HG02610 (cell line): ENCODE results near the gene HCN2.

Experiments
- ATAC-seq: cut with Tn5 transposase; IDR thresholded peaks from one replicate; pipeline ENCODE4 v1.9.1; 2021; ENCODE audit warnings: mild to moderate bottlenecking, moderate library complexity; ENCODE audit not compliant: unreplicated experiment

HCN2 gene

GRCh38 chr19:589693-590395 is at the start of gene HCN2:
Gene HCN2 (plus strand): TSS chr19:589881. CDS start chr19:589946, 65 bp downstream.
- no peak for ATAC-seq

DNA sequence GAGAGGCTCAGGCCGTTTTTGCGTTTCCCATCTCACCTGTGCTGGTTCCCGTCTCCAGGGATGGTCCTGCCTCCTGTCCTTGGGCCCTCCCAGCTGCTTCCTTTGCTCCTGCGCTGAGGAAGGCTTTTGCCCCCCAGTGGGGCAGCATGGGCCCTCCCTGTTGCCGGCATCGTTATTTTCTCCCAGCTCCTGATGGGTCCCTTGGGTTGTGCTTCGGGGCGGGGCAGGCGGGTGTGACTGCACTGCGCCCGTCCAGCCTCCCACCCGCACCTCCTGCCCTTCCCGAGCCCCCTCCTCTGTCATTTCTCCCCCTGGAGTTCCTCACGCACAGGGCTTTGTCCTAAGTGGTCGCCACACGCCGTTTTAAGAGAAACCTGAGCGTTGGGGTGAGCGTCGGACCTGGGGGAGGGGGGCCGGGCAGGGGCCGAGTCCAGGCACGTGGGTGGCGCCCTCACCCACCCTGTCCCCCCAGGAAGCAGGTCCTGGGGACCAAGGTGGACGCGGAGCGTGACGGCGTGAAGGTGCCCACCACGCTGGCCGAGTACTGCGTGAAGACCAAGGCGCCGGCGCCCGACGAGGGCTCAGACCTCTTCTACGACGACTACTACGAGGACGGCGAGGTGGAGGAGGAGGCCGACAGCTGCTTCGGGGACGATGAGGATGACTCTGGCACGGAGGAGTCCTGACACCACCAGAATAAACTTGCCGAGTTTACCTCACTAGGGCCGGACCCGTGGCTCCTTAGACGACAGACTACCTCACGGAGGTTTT is 48.6 kb upstream of the HCN2 start:
- no peak for ATAC-seq

GRCh38 chr19:541699-542098 is 48.0 kb upstream of the HCN2 start:
- ATAC-seq: no peak

- ATAC-seq: no peak
Observed at GRCh38 chr19:542173-542866, 47.4 kb upstream of the HCN2 start.

DNA sequence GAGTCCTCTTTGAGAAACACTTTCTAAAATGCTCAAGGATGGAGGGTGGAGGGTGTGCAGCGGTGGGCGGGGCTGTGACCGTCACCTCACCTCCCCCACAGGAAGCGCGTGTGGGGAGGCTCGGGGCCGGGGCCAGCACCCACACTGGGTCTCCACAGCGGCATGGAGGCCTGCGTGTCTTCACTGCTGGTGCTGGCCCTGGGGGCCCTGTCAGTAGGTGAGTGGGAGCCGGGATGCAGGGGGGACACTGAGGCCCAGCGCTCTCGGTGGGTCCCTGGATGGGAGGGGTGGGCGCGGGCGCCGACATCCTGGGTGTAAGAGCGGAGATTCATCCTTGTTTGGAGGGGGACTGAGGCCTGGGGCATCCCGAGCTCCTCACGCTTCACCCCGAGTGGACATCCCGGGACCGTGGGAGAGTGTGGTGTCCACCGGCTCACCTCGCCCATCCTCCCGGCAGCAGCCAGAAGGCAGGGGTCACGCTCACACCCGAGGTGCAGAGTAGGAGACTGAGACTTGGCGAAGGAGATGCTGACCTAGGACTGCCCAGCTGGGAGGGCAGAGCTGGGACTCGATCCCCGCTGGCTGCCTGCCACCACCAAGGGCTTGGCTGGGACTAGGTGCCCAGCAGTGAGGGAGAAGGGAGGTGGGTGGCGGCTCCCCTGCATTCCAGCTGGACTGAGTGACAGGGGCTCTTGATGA is 45.6 kb upstream of the HCN2 start, which contains the start of gene GZMM:
Gene GZMM (plus strand): TSS at position 144 of the 699 bp plus-strand sequence. CDS start 19 bp downstream, at position 163.
- no peak for ATAC-seq

- ATAC-seq: no peak
Observed at GRCh38 chr19:547117-547516, 42.6 kb upstream of the HCN2 start.

DNA sequence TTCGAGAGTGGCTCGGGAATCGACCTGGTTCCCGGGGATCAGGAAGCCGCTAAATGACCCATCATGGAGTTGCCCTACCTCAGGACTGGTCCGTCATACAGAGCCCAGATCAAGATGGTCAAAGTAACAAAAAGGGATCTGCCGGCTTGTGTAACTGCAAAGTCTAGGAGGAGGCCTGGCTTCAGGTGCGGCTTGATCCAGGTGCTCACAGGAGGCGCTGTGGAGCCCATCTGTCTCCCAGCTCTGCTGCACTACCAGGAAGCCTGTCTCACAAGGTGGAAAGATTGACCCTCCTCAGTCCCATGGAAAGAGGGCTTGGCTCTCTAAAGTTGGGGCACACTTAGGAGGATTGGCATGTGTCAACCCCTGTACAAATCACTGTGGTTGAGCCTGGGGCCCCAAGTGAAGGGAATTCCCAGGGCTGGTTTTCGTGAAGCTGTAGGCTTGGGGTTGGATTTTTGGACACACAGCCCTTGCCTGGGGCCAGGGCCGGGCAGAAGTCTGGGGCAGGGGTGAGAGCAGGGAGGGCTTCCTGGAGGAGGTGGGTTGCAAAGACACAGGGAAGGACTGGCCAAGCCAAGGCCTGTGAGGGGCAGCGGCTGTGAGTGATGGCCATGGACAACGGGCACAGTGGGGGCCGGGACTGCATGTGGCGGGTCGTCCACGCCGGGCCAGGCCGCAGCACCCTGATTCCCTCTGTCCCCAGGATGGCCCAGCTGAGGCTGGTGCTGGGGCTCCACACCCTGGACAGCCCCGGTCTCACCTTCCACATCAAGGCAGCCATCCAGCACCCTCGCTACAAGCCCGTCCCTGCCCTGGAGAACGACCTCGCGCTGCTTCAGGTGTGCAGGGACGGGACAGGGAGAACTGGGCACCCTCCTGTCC is 41.6 kb upstream of the HCN2 start:
- ATAC-seq: no peak

DNA sequence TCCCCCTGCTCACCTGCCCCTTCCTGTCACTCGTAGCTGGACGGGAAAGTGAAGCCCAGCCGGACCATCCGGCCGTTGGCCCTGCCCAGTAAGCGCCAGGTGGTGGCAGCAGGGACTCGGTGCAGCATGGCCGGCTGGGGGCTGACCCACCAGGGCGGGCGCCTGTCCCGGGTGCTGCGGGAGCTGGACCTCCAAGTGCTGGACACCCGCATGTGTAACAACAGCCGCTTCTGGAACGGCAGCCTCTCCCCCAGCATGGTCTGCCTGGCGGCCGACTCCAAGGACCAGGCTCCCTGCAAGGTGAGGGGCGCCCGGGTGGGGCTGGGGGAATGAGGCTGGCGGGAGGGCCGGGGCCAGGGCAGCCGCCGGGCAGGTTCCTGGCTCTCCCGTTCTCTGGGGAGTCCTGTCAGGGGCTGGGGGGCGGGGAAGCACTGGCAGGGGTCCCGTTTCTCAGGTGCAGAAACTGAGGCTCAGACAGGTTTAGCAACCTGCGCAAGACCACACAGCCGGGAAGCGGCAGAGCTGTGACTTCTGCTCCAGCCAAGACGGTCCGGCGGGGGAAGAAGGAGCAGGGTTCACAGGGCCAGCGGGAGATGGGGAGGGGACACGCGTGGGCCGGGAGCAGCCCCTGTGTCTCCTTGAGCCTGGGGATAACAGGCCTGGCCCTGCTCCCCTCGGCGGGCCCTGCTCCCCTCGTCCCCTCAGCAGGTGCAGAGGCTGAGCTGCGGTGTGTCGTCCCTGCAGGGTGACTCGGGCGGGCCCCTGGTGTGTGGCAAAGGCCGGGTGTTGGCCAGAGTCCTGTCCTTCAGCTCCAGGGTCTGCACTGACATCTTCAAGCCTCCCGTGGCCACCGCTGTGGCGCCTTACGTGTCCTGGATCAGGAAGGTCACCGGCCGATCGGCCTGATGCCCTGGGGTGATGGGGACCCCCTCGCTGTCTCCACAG is 40.5 kb upstream of the HCN2 start:
- ATAC-seq: no peak

GRCh38 chr19:554817-555216 is 34.9 kb upstream of the HCN2 start:
- no peak for ATAC-seq

DNA sequence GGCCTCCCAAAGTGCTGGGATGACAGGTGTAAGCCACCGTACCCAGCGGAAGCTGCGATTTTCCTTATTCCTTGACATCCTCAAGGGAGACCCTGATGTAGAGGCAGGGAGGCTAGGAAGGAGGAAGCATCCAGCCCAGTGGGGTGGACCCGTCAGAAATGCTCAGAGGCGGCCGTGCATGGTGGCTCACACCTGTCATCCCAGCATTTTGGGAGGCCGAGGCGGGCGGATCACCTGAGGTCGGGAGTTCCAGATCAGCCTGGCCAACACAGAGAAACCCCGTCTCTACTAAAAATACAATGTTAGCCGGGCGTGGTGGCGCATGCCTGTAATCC is 34.2 kb upstream of the HCN2 start:
- no peak for ATAC-seq

DNA sequence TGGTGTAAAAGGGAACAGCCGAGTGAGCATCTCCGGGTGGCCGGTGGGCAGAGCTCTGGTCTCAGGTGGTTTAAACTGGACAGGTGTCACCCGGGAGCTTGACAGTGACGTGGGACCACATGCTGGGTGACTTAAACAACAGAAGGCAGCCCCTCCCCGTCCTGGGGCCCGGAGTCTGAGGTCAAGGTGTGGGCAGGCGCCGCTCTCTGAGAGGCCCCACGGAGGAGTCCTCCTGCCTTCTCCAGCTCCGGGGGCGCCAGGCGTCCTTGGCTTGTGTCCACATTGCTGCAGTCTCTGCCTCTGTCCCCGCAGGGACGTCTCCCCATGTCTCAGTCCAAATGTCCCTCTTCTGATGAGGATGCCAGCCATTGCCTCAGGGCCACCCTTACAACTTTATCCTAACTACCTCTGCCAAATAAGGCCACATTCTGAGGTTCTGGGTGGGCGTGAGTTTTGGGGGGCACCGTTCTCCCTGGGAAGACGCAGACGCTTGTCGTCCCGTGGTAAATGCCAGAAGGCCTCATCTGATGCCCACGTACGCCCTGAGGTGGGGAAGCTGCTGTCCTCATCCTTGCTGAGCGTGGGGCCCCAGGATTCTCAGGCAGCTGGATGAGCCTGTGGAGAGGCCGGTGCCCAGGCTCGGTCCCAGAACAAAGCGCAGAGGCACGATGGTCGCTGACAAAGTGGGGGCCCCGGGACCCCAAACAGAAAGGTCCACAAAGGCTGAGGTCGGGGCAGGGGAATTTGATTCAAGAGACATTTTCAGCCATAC is 32.9 kb upstream of the HCN2 start:
- ATAC-seq: no peak

DNA sequence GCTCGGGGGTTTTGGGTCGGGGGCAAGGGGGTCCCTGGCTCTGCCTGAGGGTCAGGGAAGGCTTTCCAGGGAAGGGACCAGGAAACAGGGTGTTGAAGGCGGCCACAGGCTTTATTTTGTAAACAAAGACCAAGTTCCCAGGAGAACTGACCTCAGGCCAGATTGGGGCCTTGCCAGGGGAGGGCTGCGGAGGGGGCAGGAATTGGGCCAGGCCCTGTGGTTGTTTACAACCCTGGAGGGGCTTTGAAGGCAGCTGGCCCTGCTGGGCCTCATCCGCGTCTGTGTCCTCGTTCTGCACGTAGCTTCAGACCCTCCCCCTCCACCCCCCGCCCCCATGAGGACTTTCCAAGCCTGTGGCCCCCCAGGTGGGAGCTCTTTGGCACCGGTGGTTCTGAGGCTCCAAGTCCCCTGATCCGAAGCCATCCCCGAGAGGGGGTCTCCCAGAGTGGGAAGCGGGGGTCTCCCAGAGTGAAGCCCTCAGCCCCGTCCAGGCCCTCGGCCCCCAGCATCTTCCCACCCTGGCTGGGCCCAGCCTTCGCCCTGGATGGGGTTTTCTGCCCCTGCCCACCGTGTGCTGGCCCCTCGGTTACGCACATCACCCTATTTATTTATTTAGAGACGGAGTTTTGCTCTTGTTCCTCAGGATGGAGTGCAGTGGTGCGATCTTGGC is 30.8 kb upstream of the HCN2 start:
- ATAC-seq: no peak

- no peak for ATAC-seq
Observed at GRCh38 chr19:560121-560520, 29.6 kb upstream of the HCN2 start.

DNA sequence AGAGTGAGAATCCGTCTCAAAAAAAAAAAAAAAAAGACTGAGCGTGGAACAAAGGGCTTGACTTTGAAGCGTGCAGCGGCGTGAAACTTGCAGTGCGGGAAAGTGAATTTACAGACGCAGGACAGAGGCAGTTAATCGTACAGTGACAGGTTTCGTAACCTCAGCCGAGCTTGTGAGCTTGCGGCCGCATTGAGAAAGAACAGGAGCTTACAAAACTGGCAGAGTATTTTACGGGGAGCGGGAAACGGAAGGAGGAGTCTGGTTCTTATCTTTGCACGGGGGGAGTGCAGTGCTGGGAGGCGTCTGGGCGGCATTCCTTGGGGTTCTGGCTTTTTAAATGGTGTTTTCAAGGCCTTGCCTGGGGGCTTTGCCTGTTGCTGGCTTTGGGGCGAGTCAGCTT is 23.3 kb upstream of the HCN2 start:
- no peak for ATAC-seq

DNA sequence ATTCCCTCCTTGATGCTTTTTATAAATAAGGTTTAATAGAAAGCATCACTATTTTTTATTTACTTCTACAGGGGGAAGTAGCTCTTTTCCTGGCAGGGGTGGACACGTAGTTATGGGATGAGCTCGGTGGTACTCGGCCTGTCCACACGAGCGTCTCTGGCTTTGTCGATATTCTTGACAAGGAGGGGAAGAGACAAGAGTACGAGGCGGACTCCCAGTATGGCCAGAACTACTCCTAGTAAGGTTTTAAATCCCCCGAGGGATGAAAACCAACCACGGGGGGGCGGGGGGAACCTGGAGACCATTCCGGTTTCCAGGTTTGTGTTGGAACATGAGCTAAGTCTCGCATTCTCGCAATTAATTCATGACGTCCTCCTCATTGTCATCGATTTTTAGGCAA is 22.8 kb upstream of the HCN2 start:
- ATAC-seq: no peak

- no peak for ATAC-seq
Observed at GRCh38 chr19:567296-567900, 22.3 kb upstream of the HCN2 start.

DNA sequence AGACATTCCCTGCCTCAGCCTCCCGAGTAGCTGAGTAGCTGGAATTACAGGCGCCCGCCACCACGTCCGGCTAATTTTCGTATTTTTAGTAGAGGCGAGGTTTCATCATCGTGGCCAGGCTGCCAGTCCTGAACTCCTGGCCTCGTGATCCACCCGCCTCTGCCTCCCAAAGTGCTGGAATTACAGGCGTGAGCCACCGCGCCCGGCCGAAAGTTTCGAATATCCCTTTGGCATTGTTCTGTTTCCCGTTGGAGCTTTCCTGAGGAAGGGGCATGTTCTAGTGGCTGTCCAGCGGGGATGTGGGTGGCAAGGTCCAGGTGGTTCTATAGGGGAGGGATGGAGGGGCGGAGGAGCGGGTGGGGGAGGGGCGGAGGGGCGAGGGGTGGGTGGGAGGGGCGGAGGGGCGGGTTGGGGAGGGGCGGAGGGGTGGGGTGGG is 19.4 kb upstream of the HCN2 start:
- ATAC-seq: no peak
